Globus pallidus (tissue), 1 donor: Measurements from ENCODE around the gene PPP1R11.
"Not testable (repeated sequence)": the region's sequence is repeated elsewhere in the genome, so short reads cannot be mapped to it uniquely, and the experiment has no call there.

Experiments
- DNase-seq: peaks from one replicate; pipeline ENCODE4 v3.0.0-alpha.2; 2015; ENCODE audit warnings: low spot score

PPP1R11 gene, protein sequence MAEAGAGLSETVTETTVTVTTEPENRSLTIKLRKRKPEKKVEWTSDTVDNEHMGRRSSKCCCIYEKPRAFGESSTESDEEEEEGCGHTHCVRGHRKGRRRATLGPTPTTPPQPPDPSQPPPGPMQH

DNA sequence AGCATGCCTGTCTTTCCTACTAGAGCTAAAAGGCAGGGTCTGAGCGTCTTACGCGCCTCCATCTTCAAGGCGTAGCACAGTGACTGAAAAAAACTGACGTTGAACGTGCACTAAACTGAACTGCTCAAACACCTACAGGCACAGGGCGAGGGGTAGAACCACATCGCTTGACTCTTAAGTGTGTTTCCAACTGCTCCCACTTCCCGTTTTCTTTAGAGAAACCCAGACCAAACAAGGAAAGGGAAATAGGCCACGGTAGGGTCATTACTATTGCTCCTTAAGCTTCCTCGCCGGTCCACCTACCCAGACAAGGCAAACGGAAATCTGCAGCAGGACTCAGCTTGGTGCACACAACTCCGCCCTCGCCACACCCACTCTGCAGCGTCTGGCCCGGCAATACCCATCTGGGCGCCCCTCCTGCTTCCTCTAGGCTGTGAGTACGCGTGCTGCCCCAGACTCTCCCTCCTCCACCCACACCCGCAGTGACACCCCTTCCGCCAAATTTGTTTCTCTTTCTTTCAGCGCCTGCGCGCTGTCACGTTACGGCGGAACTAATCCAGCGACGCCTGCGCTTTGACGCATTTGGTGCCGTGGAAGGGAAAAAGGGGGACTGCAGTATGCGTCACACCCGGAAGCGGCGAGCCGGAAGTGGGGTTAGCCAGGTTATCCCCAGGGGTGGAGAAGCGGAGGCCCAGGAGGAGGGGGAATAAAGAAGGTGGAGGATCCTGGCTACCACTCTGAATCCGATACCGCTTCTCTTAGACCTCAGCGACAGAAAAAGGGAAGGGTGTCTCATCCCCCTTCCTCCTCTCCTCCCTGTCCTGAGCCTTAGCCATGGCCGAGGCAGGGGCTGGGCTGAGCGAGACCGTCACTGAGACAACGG is at the start of gene PPP1R11:
PPP1R11 (plus strand) TSS at position 622 of the 883 bp plus-strand sequence; CDS start at position 835, 213 bp downstream.
- DNase-seq: peak; percentile 99

DNA sequence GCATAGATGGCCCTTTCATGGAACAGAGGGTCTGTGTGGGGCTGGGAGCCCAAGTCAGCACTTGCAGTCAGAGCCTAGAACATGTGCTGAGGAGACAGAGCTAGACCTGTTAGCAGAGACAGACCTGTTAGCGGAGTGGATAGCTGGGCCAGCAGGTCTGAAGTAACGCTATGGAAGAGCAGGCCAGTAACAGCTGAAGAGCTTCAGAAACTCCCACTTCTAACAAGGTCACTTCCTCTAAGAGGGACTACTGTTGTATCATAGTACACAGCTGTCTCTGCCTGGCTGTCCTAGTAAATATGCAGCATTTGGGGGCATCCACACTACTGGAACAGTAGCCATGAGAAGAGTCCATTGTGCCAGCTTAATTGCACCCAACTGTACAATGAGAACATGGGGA is 47.2 kb upstream of the PPP1R11 start:
- no peak for DNase-seq

DNA sequence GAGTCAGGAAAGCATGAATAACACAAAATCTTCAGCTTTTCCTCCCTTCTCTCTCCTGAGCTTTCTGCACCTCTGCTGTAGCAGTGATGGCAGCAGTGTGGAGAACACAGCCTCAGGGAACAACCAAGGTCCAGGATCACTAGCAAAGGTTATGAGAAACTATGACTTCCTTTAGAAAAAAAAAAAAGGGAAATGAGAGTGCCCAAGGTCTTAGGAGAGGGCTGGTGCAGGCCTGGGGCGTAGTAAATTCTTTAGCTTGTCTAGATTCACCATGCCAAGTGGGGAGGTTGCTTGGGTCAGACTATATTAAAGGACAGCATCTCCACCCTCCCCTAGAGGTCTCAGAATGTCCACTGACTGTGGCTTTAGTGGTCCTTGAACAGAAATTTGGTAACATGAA is 46.4 kb upstream of the PPP1R11 start:
- DNase-seq: no peak

DNA sequence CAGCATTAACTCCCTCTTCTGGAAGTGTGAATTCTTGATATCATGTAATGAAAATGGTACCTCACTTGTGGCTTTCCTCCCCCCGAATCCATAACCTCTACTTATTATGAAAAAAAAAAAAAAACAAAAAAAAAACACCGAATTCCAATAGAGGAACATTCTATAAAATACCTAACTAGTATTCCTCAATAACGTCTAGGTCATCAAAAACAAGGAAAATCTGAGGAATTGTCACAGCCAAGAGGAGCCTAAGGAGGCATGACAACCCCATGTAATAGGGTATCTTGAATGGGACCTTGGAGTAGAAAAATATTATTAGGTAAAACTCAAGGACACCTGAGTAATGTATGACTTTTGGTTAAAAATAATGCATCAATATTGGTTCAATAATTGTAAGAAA is 44.8 kb upstream of the PPP1R11 start:
- no peak for DNase-seq

DNA sequence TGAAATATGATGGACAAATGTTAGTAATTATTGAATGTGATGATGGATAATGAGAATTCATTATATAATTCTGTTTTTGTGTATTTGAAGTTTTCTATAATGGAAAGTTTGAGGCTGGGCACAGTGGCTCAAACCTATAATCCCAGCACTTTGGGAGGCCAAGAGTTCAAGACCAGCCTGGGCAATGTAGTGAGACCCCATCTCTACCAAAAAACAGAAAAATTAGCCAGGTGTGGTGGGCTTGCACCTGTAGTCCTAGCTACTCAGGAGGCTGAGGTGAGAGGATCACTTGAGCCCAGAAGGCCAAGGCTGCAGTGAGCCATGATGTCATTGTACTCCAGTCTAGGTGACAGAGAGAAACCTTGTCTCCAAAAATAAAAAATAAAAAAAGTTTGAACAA is 44.3 kb upstream of the PPP1R11 start:
- DNase-seq: not testable (repeated sequence)

DNA sequence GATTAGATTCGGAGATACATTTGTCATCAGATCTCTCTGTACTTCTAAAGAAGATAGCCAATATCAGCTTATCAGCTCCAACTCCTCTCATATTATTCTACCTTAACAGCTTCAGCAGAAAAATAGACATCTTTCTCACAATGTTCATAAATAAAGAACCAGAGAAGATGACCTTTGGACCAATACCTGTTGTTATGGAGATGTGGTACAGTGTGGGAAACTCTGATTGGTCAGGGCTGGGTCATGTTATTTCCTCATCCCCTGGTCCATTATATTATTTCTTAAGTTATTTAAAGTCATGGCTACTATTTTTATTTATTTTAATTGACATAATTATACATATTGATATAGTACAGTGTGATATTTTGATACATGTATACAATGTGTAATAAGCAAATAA is 41.8 kb upstream of the PPP1R11 start:
- no peak for DNase-seq

DNA sequence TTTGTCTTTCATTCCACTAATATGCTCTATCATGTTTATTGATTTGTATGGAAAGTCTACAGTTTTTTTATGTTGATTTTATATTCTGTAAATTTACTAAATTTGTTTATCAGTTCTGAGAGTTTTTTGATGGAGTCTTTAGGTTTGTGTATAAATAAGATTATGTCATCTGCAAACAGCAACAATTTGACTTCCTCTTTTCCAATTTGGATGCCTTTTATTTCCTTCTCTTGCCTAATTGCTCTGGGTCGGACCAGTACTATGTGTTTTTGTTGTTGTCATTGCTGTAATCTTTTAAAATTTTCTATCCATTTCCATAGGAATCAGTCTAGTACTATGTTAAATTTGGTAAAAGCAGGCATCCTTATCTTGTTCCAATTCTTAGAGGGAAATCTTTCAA is 37.4 kb upstream of the PPP1R11 start:
- no peak for DNase-seq

DNA sequence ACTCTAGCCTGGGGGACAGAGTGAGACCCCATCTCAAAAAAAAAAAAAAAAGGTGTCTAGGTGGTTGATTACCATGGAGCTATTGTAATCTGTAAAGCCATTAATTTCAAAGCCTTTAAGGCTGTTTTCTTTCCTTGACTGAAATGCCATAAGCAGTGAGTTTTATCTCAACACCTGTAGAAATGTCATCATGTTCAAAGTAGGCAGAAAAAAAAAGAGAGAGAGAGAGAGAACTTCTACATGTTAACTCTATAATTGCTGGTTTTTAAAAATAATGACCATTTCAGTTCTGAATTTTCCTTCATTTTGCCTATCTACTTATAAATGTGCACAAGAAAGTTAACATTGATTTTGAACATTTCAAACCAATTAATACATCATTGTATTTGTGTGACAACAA is 35.6 kb upstream of the PPP1R11 start:
- DNase-seq: no peak

DNA sequence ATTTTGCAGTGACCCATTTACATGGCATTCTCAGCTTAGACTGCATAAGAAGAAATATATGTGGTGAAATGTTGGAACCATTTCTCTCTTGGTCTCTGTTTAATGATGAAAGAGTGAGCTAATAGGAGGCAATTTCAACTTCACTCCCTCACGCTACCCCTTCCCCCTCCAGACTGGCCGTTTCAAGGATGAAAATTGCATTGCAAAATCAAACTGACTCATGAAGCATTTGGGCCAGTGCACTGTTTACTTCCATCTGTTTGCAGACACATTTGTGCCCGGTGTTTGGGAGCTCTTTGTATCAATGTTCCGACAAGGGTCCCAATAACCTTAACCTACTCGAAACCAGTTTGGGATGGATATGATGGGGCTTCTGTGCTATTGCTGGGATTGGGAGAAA is 33.6 kb upstream of the PPP1R11 start:
- DNase-seq: not testable (repeated sequence)

DNA sequence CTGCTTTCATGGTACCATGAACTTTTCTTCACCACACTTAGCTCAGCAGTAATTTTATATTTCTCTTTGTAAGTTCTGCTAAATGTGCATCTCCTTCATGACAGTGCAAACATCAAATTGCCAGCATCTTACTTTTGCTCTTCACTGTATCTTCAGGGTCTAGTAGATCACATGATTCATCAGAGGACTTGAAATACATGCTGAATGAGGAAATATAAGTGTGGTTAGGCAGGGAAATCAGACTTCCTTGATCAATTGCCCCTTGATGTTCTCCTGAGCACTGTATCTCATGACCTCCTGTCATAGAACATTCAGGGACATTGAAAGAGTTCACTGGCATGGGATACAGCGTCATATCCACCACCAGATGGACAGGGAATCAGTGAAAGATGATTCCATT is 31.2 kb upstream of the PPP1R11 start:
- no peak for DNase-seq

DNA sequence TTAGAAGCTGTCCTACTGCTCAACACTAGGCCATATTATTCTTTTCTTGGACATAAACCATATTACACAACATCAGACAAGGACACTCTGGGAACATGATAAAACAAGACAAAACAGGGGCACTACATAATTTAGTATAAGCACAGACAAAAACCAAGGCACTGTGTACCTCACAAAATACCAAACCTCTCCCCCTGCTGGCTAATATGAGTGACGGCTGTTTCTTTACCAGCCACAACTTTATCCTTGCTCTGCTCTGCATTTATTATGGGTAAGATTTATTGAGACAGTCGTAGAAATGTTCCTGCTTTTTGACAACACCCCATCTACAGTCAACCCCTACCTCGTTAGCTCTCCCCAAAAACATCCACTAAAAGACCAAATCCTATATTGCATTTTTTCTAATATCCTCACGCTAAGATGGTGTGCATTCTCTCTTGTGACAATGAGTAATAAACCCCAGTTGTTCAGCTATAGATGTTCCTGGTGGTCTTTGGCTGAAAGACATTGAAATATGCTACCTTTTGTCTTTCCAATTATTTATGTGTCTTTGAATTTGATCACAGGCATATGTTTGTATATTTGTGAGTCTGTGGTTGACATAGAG is 29.7 kb upstream of the PPP1R11 start:
- DNase-seq: no peak

DNA sequence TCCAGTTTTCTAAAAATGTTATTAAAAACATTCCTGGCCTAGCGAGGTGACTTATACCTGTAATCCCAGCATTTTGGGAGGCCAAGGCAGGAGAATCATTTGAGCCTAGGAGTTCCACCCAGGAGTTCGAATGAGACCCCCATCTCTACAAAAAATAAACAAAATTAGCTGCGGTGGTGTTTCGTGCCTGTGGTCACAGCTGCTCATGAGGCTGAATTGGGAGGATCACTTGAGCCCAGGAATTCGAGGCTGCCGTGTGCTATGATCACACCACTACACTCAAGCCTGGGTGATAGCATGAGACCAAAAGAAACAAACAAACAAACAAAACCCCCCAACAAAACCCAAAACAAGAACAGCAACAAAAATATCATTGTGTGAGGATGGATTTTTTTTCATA is 25.8 kb upstream of the PPP1R11 start:
- DNase-seq: no peak

DNA sequence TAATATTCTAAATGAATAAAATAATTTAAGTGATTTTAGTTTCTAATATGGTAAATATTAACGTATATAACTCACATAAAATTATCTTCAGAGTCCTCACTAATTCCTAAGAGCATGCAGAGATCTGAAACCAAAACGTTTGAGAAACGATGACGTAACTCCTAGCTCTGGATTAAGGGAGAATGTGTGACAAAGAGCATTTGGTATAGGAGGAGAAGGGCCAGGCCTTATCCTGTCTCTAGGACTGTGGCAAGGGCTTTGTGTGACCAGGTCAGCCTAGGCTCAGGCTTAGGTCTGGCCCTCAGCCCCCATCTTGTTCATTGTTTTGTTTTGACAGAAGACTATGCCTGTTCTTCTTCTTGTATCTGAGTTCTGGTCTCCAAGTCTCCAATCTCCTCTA is 25.2 kb upstream of the PPP1R11 start:
- DNase-seq: no peak

DNA sequence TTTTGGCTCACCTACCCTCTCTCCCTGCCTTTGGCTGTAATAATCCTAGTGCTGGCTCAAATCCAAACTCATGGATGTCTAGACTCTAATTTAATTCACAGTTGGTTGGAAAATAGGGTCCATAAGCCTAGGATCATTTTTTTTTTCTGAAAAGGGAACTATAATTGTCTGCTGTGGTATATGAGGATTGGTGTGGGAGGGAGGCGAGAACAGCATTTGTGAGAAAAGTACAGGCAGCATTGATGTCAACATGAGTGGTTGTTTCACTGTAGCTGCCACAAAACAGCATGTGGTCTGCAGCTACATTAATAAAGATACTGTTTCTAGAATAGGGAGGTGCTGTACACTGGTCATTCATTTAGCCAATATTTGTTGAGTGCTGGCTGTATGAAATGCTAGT is 24.5 kb upstream of the PPP1R11 start:
- DNase-seq: no peak

DNA sequence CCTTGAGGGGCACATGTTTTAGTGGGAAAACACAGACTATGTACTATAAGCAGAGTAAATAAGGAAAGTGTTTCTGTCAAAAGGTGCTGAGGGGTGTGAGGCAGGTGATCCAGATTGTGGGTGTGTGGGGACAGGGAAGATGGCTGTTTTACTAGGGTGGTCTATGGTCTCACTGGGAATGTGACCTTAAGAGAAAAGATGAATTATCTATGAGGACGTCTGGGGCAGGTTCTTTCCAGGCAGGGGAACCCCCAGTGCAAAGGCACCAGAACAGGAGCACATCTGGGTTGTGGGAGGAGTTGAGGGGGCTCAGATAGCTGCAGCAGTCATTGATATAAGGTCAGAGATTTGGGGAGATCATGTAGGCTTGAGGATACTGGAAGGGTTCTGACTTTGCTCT is 24.1 kb upstream of the PPP1R11 start:
- DNase-seq: no peak

DNA sequence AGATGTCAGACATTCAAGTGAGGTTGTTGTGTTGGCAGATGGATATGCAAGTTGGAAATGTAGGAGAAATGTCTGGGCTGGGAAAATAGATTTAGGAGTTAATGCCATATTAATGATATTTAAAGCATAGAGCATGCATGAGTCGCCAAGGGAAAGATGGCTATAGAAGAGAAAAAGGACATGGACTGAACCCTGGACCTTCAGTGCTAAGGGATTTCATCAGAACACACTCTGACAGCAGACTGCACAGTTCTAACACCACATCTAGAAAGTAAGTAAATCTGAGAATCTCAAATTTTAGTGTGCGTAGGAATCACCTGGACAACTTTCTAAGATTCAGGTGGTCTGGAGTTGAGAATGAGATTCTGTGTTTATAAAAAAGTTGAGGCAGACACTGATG is 23.3 kb upstream of the PPP1R11 start:
- DNase-seq: no peak

DNA sequence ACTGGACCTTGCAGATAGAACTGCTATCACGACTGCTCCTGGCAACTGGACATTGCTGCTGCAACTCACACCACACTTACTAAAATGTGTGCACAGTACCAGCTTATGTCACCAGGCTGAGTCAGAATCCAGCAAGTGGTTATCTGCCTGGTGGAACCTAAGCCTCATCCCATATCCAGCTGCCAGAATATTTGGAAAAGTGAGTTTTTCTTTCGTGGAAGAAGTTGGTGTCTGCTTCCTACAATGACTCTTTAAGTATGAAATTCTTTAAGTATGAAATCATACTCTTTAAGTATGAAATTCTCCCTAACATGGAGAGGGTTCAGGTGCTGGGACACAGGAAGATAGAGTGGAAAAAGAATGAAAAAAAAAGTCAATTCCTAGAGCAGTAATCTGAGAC is 22.4 kb upstream of the PPP1R11 start:
- DNase-seq: no peak

DNA sequence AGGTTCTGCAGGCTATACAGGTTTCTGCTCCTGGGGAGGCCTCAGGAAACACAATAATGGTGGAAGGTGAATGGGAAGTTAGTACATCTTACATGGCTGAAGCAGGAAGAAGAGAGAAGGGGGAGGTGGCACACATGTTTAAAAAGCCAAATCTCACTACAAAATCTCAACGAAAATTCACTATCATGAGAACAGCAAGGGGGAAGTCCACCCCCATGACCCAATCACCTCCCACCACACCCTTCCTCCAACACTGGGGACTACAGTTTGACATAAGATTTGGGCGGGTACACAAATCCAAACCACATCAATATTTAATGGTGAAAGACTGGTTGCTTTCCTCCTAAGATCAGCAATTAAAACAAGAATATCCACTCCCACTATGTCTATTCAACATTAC is 19.8 kb upstream of the PPP1R11 start:
- no peak for DNase-seq

DNA sequence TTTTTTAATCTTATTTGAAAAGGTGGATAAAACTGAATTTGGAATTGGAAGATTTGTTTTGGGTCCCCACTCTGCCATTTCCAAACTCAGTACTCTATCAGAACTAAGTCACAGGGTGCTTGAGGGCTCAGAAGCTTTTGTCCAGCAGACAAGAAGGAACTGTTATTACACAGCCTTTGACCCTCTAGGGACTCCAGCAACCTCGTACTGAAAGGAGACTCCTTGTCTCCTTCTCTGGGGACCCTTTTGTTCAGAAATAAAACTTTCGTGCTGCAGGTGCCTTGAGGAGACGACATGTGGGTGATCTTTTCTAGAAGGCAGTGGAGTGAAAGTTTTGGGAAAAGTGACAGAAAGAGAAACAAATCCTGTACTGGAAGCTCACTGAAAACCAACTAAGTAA is 13.3 kb upstream of the PPP1R11 start:
- no peak for DNase-seq

DNA sequence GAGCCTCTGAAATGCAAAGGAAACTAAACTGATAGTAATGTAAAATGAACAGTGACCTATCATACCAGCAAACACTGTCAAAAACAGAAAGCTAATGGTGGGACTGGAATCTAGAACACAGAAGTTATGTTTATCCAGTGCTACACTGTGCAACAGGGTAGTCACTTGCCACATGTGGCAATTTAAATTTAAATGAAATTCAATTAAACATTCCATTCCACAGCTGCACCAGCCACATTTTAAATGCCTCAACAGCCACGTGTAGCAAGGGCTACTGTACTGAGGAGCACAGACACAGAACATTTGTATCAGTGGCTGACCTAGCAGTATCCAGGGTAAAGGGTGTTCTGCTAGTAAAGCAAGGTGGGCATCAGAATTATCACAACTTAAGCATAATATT is 11.5 kb upstream of the PPP1R11 start:
- DNase-seq: no peak

DNA sequence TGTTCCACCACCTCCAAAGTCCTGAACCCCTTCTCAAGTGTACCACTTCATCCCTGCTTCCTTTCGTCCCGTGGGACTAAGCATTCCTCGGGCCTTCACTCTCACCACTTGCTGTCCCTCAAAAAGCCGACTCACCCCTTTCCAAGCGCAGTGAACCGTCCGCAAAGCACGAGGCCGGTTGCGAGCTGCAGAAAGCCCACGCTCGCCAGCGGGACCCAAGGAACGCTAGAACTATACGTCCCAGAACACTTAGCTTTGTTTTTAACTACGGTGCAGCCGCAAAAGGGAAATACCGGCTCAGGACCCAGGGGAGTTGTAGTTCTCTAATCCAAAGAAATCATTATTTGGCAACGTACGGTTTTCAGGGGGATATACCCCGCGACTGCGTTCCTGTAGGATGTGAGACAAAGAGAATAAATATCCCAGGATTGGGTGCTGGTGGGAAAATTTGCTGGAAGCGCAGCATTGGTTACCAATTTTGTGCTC is 6.3 kb upstream of the PPP1R11 start:
- no peak for DNase-seq

DNA sequence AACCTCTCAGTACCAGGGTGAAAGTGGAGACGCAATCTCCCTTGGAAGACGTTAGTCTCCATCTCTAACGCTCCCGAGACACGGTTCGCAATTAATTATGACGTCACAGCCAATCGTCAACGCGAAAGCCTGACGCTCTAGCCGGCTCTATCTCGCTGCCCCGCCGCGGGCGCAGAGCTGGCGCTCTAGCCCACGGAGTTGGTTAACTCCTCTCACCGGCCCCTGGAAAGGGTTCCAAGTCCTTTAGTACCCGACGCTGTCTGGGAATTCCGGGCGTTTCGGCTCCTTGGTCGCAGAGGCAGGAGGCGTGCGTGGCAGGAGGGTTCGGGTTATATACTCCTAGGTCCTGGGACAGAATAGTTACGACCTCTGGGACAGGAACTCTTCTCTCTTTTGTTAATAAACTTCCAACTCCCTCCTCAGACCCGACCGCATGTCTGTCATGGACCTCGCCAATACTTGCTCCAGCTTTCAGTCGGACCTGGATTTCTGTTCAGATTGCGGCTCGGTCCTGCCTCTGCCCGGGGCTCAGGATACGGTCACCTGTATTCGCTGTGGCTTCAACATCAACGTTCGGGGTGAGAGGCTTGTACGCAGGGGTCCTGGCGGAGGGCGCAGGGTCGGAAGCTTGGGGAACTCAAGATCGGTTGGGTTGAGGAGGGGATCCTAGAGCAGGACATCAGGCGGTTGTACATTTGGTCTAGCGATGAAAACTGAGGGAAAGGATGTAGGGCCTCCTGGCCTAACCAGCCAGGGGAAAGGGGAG is 5.7 kb upstream of the PPP1R11 start, which contains the start of gene POLR1H:
POLR1H (plus strand) TSS at position 174 of the 766 bp plus-strand sequence; CDS start at position 434, 260 bp downstream.
- peak; percentile 95 for DNase-seq
